ENCODE measurements around the gene FARS2. TPM values are rescaled to one million over a fixed set of nuclear protein-coding genes. Genes with fewer than 3 reads are reported as not detected.

Gene FARS2
- total and polyA plus RNA-seq, 2 donors (not counting 1 experiment from before 2014, with no cell fraction given), result 33.0 to 35.5 TPM

- H4K20me1 ChIP-seq (ENCODE audit: control insufficient read depth, insufficient read depth, low read length, poor library complexity, severe bottlenecking), result no peaks in the 10 kb centered on the region
- no peak overlapping the region for H3K27ac Mint-ChIP-seq
- no peak for DNase-seq
- ChIA-PET POLR2A (no interaction called here), CTCF (no interaction called here)
- H3K4me1 ChIP-seq (ENCODE audit: control insufficient read depth in 2 of 2, insufficient read depth in 2 of 2, low read length in 2 of 2), result peaks cover 0 to 6% of the 10 kb centered on the region in 2 donors
- no peaks in the 10 kb centered on the region for H3K9me3 ChIP-seq (ENCODE audit: control extremely low read depth in 1 of 3, control insufficient read depth in 2 of 3, insufficient read depth in 1 of 3, low read length in 2 of 3)
- peaks cover 9% of the 10 kb centered on the region for H3K4me1 Mint-ChIP-seq
- no peaks in the 10 kb centered on the region for H3K9me3 Mint-ChIP-seq (ENCODE audit: insufficient read depth)
- H3K9ac ChIP-seq (ENCODE audit: low read length), result no peak overlapping the region
- no peak overlapping the region for H3K4me2 ChIP-seq (replicated peaks; ENCODE audit: low read depth, low read length, poor library complexity, severe bottlenecking)
- no peak for ATAC-seq (ENCODE audit: low read depth)
- no peaks in the 10 kb centered on the region for H3K36me3 ChIP-seq (replicated peaks in 1 of 2; ENCODE audit: control extremely low read depth in 1 of 2, control insufficient read depth in 1 of 2, extremely low read depth in 1 of 2, insufficient read depth in 2 of 2, low read length in 1 of 2)
- H3K4me3 Mint-ChIP-seq, result no peak overlapping the region
- WGBS (ENCODE audit: insufficient coverage), result 95% methylated on average over 13 of the region's 13 CpGs
- intact Hi-C loops (cut with micrococcal nuclease), result no loop called here
- H3K27me3 ChIP-seq (replicated peaks in 1 of 4; ENCODE audit: control extremely low read depth in 1 of 4, control insufficient read depth in 3 of 4, insufficient read depth in 4 of 4, low read length in 3 of 4), result no peaks in the 10 kb centered on the region
- no peak overlapping the region for H3K4me3 ChIP-seq (ENCODE audit: control extremely low read depth in 1 of 5, extremely low read depth in 1 of 5, insufficient read depth in 1 of 5, low read depth in 2 of 5, low read length in 4 of 5)
- H3K27me3 Mint-ChIP-seq, result no peaks in the 10 kb centered on the region
- peaks cover 8% of the 10 kb centered on the region for H3K79me2 ChIP-seq (ENCODE audit: control insufficient read depth, insufficient read depth, low read length)
- H3K27ac ChIP-seq (ENCODE audit: low read length in 2 of 2), result no peak overlapping the region
- TF ChIP-seq CTCF (IDR thresholded peaks at IDR 0.05) (no peak), EZH2 (IDR thresholded peaks at IDR 0.05; ENCODE audit: borderline replicate concordance, insufficient read depth, low read depth, low read length, poor library complexity, severe bottlenecking) (no peak)
- H2AFZ ChIP-seq (ENCODE audit: insufficient read depth, low read depth, low read length, poor library complexity, severe bottlenecking), result no peak overlapping the region
Observed at GRCh38 chr6:5705252-5705651, 443.9 kb downstream of the FARS2 start.

GRCh38 chr6:5706124-5707033 lies 445.1 kb downstream of the FARS2 start:
- no peak overlapping the region for H3K4me3 Mint-ChIP-seq
- H3K9me3 Mint-ChIP-seq (ENCODE audit: insufficient read depth), result no peaks in the 10 kb centered on the region
- Histone ChIP-seq H3K4me1 (ENCODE audit: control insufficient read depth in 2 of 2, insufficient read depth in 2 of 2, low read length in 2 of 2) (peaks cover 0 to 6% of the 10 kb centered on the region in 2 donors), H3K79me2 (ENCODE audit: control insufficient read depth, insufficient read depth, low read length) (peaks cover 2% of the 10 kb centered on the region), H3K27me3 (replicated peaks in 1 of 4; ENCODE audit: control extremely low read depth in 1 of 4, control insufficient read depth in 3 of 4, insufficient read depth in 4 of 4, low read length in 3 of 4) (no peaks in the 10 kb centered on the region), H4K20me1 (ENCODE audit: control insufficient read depth, insufficient read depth, low read length, poor library complexity, severe bottlenecking) (no peaks in the 10 kb centered on the region), H2AFZ (ENCODE audit: insufficient read depth, low read depth, low read length, poor library complexity, severe bottlenecking) (no peak overlapping the region), H3K27ac (ENCODE audit: low read length in 2 of 2) (no peak overlapping the region), H3K9ac (ENCODE audit: low read length) (no peak overlapping the region), H3K4me3 (ENCODE audit: control extremely low read depth in 1 of 5, extremely low read depth in 1 of 5, insufficient read depth in 1 of 5, low read depth in 2 of 5, low read length in 4 of 5) (no peak overlapping the region), H3K4me2 (replicated peaks; ENCODE audit: low read depth, low read length, poor library complexity, severe bottlenecking) (no peak overlapping the region), H3K36me3 (replicated peaks in 1 of 2; ENCODE audit: control extremely low read depth in 1 of 2, control insufficient read depth in 1 of 2, extremely low read depth in 1 of 2, insufficient read depth in 2 of 2, low read length in 1 of 2) (no peaks in the 10 kb centered on the region), H3K9me3 (ENCODE audit: control extremely low read depth in 1 of 3, control insufficient read depth in 2 of 3, insufficient read depth in 1 of 3, low read length in 2 of 3) (no peaks in the 10 kb centered on the region)
- H3K27ac Mint-ChIP-seq, result no peak overlapping the region
- 69% methylated on average over 15 of the region's 19 CpGs for WGBS (ENCODE audit: insufficient coverage)
- intact Hi-C loops (cut with micrococcal nuclease), result no loop called here
- no peaks in the 10 kb centered on the region for H3K27me3 Mint-ChIP-seq
- ChIA-PET CTCF (interaction anchor here (1.1 kb wide), 1 partner anchor 199 kb away, joined by 3 read pairs; no protein-coding TSS in a partner anchor), POLR2A (no interaction called here)
- no peak for DNase-seq
- H3K4me1 Mint-ChIP-seq, result peaks cover 9% of the 10 kb centered on the region
- ATAC-seq (ENCODE audit: low read depth), result no peak
- TF ChIP-seq CTCF (IDR thresholded peaks at IDR 0.05), result no peak
